Measurements from ENCODE around the gene ERI3.

The ERI3 gene

GRCh38 chr1:44281962-44282703, 72.9 kb downstream of the ERI3 start:
- DNase-seq, result no peak

GRCh38 chr1:44276901-44277300, 78.2 kb downstream of the ERI3 start:
- no peak for DNase-seq

GRCh38 chr1:44275991-44276405, 79.1 kb downstream of the ERI3 start:
- DNase-seq, result peak; percentile 20

DNA sequence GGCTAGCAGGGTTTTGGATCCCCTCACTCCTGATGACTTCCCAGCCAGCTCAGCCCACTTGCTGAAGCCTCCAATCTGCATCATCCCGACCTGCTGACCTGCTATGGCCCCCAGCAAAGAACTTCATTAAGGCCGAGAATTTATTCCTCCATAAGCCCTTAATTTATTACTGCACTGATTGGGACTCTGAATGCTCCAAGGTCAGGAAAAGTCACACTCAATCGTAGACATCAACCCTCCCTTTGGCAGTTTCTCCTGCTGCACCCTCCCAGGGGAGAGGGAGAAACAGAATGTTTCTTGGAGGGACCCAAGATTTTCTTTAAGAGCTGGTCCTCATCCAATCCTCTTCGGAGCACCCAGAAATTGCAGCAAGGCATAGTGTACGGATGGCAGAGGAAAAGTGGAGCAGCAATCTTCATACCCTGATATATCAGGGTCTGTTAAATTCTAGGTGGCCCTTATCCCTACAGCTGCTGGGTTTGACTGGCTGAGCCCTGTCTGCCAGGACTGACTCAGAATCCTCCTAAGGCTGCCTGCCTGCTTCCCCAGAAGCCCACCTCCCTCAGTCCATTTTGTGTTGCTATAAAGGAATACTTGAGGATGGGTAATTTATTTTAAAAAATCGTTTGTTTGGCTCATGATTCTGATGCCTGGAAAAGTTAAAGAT, 79.6 kb downstream of the ERI3 start:
- DNase-seq, result no peak

DNA sequence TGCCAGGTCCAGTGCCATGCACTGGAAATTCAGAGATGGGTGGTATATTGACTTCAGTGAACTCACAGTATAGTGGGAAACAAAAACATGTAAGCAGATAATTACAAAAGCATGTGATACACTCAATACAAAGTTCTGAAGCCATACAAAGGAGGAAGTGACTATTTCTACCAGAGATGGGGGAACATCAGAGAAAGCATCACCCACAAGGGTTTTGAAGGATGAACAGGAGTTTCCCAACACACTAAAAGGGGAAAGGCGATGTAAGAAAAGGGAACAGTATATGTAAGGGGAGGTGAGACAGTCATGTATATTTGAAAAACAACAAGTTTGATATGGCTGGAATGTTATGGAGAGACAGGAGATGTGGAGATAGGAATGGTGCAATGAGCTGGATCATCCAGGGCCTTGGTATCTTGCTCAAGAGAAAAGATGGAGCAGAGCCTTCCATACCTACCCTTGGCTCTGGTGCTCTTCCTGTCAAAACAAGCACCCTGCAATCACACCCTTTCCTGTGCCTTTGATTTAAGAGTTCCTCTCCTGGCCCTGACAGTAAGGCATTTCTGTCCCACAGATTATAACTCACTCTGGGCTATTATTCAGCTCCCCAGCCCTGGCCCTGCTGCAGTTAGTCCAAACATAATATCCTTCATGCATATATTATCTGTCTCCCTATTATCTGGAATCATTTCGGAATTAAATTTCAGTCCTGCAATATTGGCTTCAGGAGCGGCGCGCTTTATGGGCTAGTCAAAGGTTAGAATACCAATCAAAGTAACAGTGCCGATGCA, 81.3 kb downstream of the ERI3 start:
- DNase-seq, result no peak

- DNase-seq, result no peak
Observed at GRCh38 chr1:44272992-44273391, 82.1 kb downstream of the ERI3 start.

DNA sequence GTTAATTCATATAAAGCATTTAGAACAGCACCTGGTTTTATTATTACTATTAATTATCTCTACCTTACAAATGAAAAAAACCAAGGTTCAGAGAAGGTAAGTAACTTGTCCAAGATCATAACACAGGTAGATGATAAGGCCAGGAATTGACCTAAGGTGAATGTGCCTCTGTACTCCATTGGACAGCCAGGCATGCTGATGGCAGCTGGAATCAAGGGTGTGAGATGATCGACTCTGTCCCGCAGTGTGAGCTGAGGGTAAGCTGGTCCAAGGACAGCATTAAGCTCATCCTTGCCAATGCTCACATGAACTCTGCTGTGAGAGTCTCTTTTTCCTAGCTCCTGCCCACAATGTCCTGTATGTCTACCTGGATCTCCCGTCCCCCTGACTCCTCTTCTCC, 83.4 kb downstream of the ERI3 start:
- no peak for DNase-seq

- no peak for DNase-seq
Observed at GRCh38 chr1:44270686-44271628, 84.1 kb downstream of the ERI3 start.

DNA sequence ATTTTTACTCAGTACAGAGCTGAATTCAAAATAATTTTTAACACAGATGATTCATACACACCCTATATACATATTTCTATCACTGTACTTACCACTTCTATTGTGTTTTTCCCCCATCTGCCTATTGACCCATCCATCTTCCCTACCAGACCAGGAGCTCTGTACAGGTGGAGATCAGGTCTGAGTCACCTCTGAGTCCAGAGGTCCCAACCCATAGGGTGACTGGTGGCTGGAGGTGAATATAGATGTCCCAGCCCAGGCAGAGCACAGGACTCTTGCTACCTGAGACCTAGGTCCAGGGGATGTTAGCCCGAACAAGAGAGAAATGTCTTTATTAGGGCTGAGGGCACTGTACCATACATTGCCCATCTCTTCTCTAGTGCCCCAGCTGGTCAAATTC, 87.0 kb downstream of the ERI3 start:
- DNase-seq, result no peak

DNA sequence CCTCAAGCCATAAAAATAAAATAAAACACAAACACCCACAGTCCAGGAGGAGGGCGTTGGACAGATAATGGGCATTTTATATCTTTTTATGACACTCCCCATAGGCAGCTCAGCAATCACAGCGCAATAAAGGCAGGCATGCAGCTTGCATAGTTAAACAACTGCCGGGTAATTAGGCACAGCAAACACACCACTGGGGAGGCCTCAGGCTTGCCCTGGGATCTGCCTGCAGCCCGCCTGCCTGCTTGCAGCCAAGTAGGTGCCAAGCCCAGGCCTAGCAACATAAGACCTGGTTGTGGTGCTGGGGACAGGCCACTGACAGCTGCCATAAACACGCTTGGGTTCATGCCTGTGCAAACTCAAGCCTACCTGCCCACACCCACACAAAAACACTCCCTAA, 87.6 kb downstream of the ERI3 start:
- DNase-seq, result no peak

DNA sequence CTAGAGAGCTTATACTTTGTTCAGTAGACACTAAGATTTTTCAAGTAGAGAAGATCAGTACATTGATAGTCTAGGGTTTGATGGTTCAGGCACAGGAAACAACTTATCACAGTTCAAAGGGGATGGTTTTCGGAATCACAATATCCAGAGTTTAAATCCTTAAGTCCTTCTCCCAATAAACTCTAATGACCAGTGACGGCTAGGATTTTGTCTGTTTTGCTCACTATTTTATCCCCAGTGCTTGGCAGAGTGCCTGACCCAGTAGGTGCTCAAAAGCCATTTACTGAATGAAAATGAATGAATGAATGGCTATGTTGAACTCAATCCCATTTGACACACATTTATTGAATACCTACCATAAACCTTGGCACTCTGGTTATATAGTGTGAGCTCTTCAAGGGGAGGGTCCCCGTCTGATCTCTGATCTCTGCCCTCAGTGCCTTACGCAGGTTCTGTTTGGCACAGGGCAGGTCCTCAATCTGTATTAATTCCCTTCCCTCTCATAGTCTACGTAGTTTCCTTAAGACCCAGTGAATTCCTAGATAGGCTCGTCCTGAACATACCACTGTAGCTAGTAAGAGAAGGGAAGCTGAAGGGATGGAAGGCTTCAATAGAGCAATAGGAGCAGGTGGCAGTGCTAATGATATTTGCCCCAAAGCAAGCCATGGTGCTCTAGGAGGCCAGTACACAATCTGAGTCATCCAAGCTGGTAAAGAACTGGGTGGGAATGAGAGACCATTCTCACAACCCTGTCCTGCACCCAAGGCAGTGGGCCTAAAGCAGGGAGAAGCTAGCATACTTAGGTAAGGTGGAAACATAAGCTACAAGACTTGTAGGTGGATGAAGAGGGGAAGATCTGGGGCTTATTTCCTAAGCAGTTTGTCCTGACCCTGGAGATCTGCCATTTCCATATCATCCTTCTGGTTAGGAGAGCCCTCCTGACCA, 88.4 kb downstream of the ERI3 start:
- DNase-seq, result no peak

DNA sequence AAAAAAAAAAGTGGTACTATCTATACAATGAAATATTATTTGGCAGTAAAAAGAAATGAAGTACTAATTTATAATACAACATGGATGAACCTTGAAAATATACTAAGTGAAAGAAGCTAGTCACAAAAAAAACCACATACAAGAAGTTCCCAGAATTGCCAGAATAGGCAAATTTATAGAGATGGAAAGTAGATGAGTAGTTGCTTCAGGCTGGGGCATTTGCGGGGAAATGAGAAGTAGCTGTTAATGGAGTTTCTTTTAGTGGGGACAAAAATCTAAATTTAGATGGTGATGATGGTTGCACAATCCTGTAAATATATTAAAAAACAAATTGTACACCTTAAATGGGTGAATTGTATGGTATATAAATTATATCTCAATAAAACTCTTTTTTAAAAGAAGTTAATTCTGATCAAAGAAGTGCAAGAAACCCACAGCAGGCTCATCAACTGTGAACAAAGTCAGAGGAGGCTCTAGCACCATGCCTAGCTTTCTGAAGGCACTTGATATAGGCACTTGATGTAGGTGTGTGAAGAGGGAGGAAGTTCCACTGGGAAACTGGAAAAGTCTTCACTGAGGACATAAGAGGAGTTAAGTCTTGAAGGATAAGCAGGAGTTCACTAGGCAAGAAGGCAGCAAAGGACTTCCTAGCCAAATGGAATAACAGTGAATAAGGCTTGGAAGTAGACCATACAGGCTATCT, 89.2 kb downstream of the ERI3 start:
- DNase-seq, result no peak

GRCh38 chr1:44264451-44264771, 90.6 kb downstream of the ERI3 start:
- no peak for DNase-seq

DNA sequence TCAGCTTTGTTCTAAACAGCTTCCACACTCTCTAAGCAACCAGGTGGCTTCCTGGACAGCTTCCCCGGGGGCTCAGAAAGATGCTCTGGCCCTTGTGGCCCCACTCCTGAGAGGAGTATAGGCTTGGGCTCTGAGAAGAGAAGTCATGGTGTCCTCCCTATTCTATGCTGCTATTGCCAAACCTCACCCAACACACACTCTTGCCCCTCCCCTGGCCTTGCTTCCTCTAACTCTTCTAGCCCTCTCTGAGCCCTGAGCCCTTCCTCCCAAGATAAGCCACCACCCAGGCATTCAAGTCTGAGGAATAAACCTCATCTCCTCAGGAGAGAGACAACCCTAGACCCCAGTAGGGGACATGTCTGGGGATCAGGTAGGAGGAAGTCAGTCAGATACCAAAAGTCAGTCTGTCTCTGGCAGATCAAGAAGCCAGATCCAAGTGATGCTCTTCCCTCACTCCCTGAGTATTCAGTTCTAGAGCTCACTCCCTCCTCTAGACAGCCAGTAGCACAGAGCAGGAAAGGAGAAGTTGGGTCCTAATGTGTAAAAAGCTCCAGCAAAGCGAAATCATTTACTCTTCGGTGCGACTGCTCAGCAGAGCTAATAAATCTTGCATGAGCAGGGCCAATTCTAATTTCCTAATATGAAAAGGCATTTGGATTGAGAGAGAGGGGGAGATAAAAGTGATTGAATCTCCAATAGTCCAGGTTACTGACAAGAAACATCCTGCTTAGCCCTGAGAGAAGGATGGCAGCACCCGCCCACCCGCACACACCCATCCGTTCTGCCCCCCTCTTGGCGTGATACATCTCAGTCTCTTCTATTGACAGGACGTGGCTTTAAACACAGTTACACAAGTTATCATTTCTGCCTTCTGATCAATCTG, 91.2 kb downstream of the ERI3 start:
- DNase-seq, result no peak

GRCh38 chr1:44262816-44263567, 92.1 kb downstream of the ERI3 start:
- DNase-seq, result no peak

DNA sequence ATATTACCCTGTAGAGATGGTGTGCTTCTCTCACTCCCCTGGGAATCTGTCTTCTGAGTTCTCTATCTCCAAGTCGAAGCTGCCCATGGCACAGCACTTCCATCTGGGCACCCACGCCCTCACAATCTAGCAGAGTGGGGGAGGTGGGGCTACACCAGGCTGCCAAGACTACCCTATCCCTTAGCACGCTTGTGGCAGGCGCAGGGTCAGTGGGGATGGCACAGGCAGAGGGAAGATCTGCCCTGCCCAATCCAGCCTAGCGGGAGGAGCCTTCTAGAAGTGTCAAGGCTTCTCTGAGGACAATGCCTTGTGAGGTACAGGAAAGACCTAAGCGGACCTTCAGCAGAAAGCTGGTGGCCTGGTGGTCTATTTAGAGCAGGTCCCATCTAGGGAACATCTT, 92.6 kb downstream of the ERI3 start:
- no peak for DNase-seq

GRCh38 chr1:44261962-44262361, 93.1 kb downstream of the ERI3 start:
- no peak for DNase-seq

- no peak for DNase-seq
Observed at GRCh38 chr1:44261171-44261817, 93.8 kb downstream of the ERI3 start.

DNA sequence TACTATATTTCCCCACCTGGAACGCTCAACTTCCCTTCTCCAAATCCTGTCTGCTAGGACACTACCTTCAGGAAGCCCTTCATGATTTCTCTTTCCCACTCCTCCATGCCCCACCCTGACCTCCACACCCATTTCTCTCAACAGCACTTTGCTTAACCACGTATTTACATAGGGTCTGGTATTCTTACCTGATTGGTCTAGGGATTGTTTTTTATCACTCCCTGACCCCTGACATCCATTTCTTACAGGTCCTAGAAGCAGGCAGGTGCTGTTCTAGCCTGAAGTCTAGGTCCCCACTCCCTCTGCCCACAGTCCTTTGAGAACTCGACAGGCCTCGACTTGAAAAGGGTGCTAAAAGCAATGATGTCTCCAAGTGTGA, 94.3 kb downstream of the ERI3 start:
- DNase-seq, result no peak

All from NCI-H1105 treated with DMSO at 0.1 percent for 48 hours (cell line).